SK-N-SH (cell line): ENCODE results near the gene OR10H4. TPM values are rescaled to one million over a fixed set of nuclear protein-coding genes. Genes with fewer than 3 reads are reported as not detected.

Experiments
- CTCF ChIA-PET: fragments of 300-600, 350-600 bp; formaldehyde crosslinking; extraction: SDS; loops from one replicate; lab custom pipeline; 2021; lab: Yijun Ruan, JAX
- POLR2A ChIA-PET: fragments of 350-600 bp; sonication (Branson Sonifier 250); formaldehyde crosslinking; extraction: SDS; loops from one replicate; lab custom pipeline; 2020; ENCODE audit warnings: antibody characterized with exemption, inconsistent platforms; lab: Yijun Ruan, JAX
- DNase-seq: peaks from one replicate; pipeline ENCODE4 v3.0.0; 2012
- H2AFZ ChIP-seq: fragments of 200-600 bp; sonication (generic); 2 replicates; pipeline ENCODE4 v1.8.1; 2016; ENCODE audit warnings: antibody characterized with exemption, mild to moderate bottlenecking, low read depth
- H3F3A ChIP-seq: fragments of 200-600 bp; sonication (generic); replicated peaks from 2 replicates; pipeline ENCODE3; 2016; ENCODE audit warnings: antibody characterized with exemption, mild to moderate bottlenecking; ENCODE audit not compliant: insufficient read depth
- H3K27ac ChIP-seq, 2 experiments: fragments of 200-500 bp in 1 of 2; fragments of 200-600 bp in 1 of 2; sonication (Bioruptor generic) in 1 of 2; sonication (generic), shearing (Covaris generic) in 1 of 2; 2 replicates each; pipeline versions ENCODE4 v1.5.1 to v1.6.1; 2014 to 2016; ENCODE audit warnings: low read depth in 2 of 2, inconsistent platforms in 1 of 2, low read length in 1 of 2, mild to moderate bottlenecking in 1 of 2, mixed read lengths in 1 of 2
- H3K27me3 ChIP-seq: fragments of 200-600 bp; sonication (generic), shearing (Covaris generic); 2 replicates; pipeline ENCODE4 v1.6.1; 2016; ENCODE audit warnings: mixed run types; ENCODE audit not compliant: insufficient read depth
- H3K36me3 ChIP-seq, 2 experiments: fragments of 200-500 bp in 1 of 2; fragments of 200-600 bp in 1 of 2; sonication (Bioruptor generic) in 1 of 2; sonication (generic) in 1 of 2; replicated peaks in 1 of 2; 2 replicates each; pipeline versions ENCODE3 to v1.5.1; 2014 to 2016; ENCODE audit warnings: low read length in 1 of 2, mild to moderate bottlenecking in 1 of 2; ENCODE audit not compliant: insufficient read depth in 2 of 2, control insufficient read depth in 1 of 2
- H3K4me1 ChIP-seq, 2 experiments: fragments of 200-500 bp in 1 of 2; fragments of 200-600 bp in 1 of 2; sonication (Bioruptor generic) in 1 of 2; sonication (generic), shearing (Covaris generic) in 1 of 2; 2 replicates each; pipeline versions ENCODE4 v1.5.1 to v1.6.1; 2014 to 2016; ENCODE audit warnings: low read depth in 1 of 2, low read length in 1 of 2, mixed run types in 1 of 2; ENCODE audit not compliant: insufficient read depth in 2 of 2, control insufficient read depth in 1 of 2
- H3K4me2 ChIP-seq: fragments of 200-600 bp; sonication (generic), shearing (Covaris generic); 2 replicates; pipeline ENCODE4 v1.6.1; 2017; ENCODE audit warnings: mixed run types
- H3K4me3 ChIP-seq, 2 experiments: fragments of 200-500 bp in 1 of 2; fragments of 200-600 bp in 1 of 2; sonication (Bioruptor generic) in 1 of 2; sonication (generic), shearing (Covaris generic) in 1 of 2; 2 replicates each; pipeline versions ENCODE4 v1.5.1 to v1.8.1; 2014 to 2016; ENCODE audit warnings: low read depth in 2 of 2, inconsistent platforms in 1 of 2, low read length in 1 of 2, mild to moderate bottlenecking in 1 of 2, mixed read lengths in 1 of 2, moderate library complexity in 1 of 2
- H3K79me2 ChIP-seq: fragments of 200-600 bp; sonication (generic); 2 replicates; pipeline ENCODE4 v1.8.1; 2017; ENCODE audit warnings: mild to moderate bottlenecking; ENCODE audit not compliant: insufficient read depth
- H3K9ac ChIP-seq: fragments of 200-600 bp; sonication (generic); 2 replicates; pipeline ENCODE4 v1.6.1; 2017; ENCODE audit warnings: mixed run types
- H3K9me2 ChIP-seq: fragments of 200-600 bp; sonication (generic); 2 replicates; pipeline ENCODE4 v1.6.1; 2017; ENCODE audit warnings: mixed run types
- H3K9me3 ChIP-seq: fragments of 200-600 bp; sonication (generic); 2 replicates; pipeline ENCODE4 v1.6.1; 2017; ENCODE audit warnings: mixed run types, mild to moderate bottlenecking, moderate library complexity
- H4K20me1 ChIP-seq: fragments of 200-600 bp; sonication (generic); 2 replicates; pipeline ENCODE4 v1.6.1; 2017; ENCODE audit warnings: mild to moderate bottlenecking, mixed run types; ENCODE audit not compliant: insufficient read depth
- ELF1 ChIP-seq: IDR thresholded peaks from 2 replicates; pipeline ENCODE4 v1.4.0; 2012
- EP300 ChIP-seq, 2 experiments: IDR thresholded peaks; 2 replicates each; pipeline versions ENCODE4 v1.4.0 to v1.6.1; 2012; ENCODE audit warnings: borderline replicate concordance in 1 of 2, low read depth in 1 of 2, low read length in 1 of 2
- EZH2phosphoT487 ChIP-seq: fragments of 200-600 bp; sonication (generic); IDR thresholded peaks from 2 replicates; pipeline ENCODE4 v1.6.1; 2017; ENCODE audit warnings: low read depth, mixed run types, mild to moderate bottlenecking, antibody characterized with exemption, moderate library complexity, borderline replicate concordance
- FOSL2 ChIP-seq: IDR thresholded peaks from 2 replicates; pipeline ENCODE4 v1.4.0; 2012; ENCODE audit warnings: low read depth, mild to moderate bottlenecking, moderate library complexity, borderline replicate concordance
- FOXM1 ChIP-seq: IDR thresholded peaks from 2 replicates; pipeline ENCODE4 v1.4.0; 2012; ENCODE audit warnings: low read depth, mild to moderate bottlenecking
- GABPA ChIP-seq: IDR thresholded peaks from 2 replicates; pipeline ENCODE4 v1.4.0; 2012; ENCODE audit warnings: low read depth, mild to moderate bottlenecking
- GATA2 ChIP-seq: sonication (generic); formaldehyde crosslinking; IDR thresholded peaks from 2 replicates; pipeline ENCODE4 v1.5.0; 2020; ENCODE audit warnings: mild to moderate bottlenecking, missing genetic modification reagents
- IRF3 ChIP-seq: fragments of 150-350 bp; IDR thresholded peaks from 2 replicates; pipeline ENCODE4 v1.6.1; 2016; ENCODE audit warnings: mild to moderate bottlenecking, low read depth, low read length
- JUND ChIP-seq: IDR thresholded peaks from 2 replicates; pipeline ENCODE4 v1.4.0; 2012
- MAX ChIP-seq: IDR thresholded peaks from 2 replicates; pipeline ENCODE4 v1.4.0; 2012; ENCODE audit warnings: low read depth
- NFIC ChIP-seq: IDR thresholded peaks from 2 replicates; pipeline ENCODE4 v1.4.0; 2012; ENCODE audit warnings: borderline replicate concordance
- NRF1 ChIP-seq: IDR thresholded peaks from 2 replicates; pipeline ENCODE4 v1.6.1; 2012; ENCODE audit warnings: low read depth, mild to moderate bottlenecking, low read length
- POLR2AphosphoS5 ChIP-seq: IDR thresholded peaks from 2 replicates; pipeline ENCODE4 v1.6.1; 2012; ENCODE audit warnings: low read depth, low read length
- RCOR1 ChIP-seq: fragments of 150-350 bp; IDR thresholded peaks from 2 replicates; pipeline ENCODE4 v1.6.1; 2017; ENCODE audit warnings: antibody characterized with exemption, low read length
- RFX5 ChIP-seq: IDR thresholded peaks from 2 replicates; pipeline ENCODE4 v1.6.1; 2012; ENCODE audit warnings: mild to moderate bottlenecking, improper control_type of control experiment, low read length
- SMC3 ChIP-seq: IDR thresholded peaks from 2 replicates; pipeline ENCODE4 v1.6.1; 2012; ENCODE audit warnings: low read depth, low read length, improper control_type of control experiment
- TEAD4 ChIP-seq: IDR thresholded peaks from 2 replicates; pipeline ENCODE4 v1.4.0; 2012; ENCODE audit warnings: mild to moderate bottlenecking, borderline replicate concordance; ENCODE audit not compliant: insufficient read depth
- USF1 ChIP-seq: IDR thresholded peaks from 2 replicates; pipeline ENCODE4 v1.4.0; 2012; ENCODE audit warnings: low read depth, borderline replicate concordance
- YY1 ChIP-seq: IDR thresholded peaks from 2 replicates; pipeline ENCODE4 v1.4.0; 2012; ENCODE audit warnings: low read depth, mild to moderate bottlenecking
- WGBS: methylation state at CpG from one replicate; pipeline ENCODE4 v1.1.6; 2017; ENCODE audit warnings: low lambda C conversion rate; 5-methylcytosine and 5-hydroxymethylcytosine counted together
- polyA plus RNA-seq, 3 experiments: library from polyadenylated mRNA; depleted of rRNA; stranded (reverse); fragments of >200 nt; gene quantifications; 2 replicates each; pipeline ENCODE4 v1.2.3, GENCODE V29; 2012
- TF ChIP-seq, protein P1 (sequence below): fragments of 200-600 bp; sonication (generic); IDR thresholded peaks from 2 replicates; pipeline ENCODE4 v1.6.1; 2017; ENCODE audit warnings: antibody characterized with exemption, mild to moderate bottlenecking, moderate library complexity

The OR10H4 gene
- polyA plus RNA-seq, 1 of the 3 experiments (the other 2 are of a cell fraction) = not detected

- Histone ChIP-seq H3K27ac (no peak overlapping the region), H3K79me2 (no peaks in the 10 kb centered on the region), H4K20me1 (no peaks in the 10 kb centered on the region), H3K9ac (no peak overlapping the region), H3K36me3 (no peaks in the 10 kb centered on the region), H3K4me1 (no peaks in the 10 kb centered on the region), H3K4me2 (no peak overlapping the region), H3K4me3 (no peak overlapping the region), H3F3A (no peaks in the 10 kb centered on the region), H3K27me3 (no peaks in the 10 kb centered on the region; the same call in 1 of the 2 replicates), H3K9me2 (no peaks in the 10 kb centered on the region), H3K9me3 (peaks cover 8% of the 10 kb centered on the region; the same call in 1 of the 2 replicates), H2AFZ (no peak overlapping the region)
- POLR2A ChIA-PET = no interaction called here
- 6% methylated on average over 4 of the region's 4 CpGs for WGBS
- DNase-seq = no peak
- CTCF ChIA-PET = no interaction called here
- TF ChIP-seq EP300 (IDR thresholded peaks at IDR 0.05; ENCODE audit: borderline replicate concordance in 1 of 2, low read depth in 1 of 2, low read length in 1 of 2) (no peak), MAX (no peak), YY1 (no peak), IRF3 (no peak), ELF1 (no peak), SMC3 (no peak), RFX5 (no peak), GATA2 (CRISPR knock-in tag) (no peak), POLR2AphosphoS5 (no peak), NRF1 (no peak), TEAD4 (no peak), EZH2phosphoT487 (no peak), RCOR1 (no peak), GABPA (no peak), USF1 (no peak), FOSL2 (no peak), NFIC (no peak), JUND (no peak), FOXM1 (no peak)
- TF ChIP-seq, protein P1, sequence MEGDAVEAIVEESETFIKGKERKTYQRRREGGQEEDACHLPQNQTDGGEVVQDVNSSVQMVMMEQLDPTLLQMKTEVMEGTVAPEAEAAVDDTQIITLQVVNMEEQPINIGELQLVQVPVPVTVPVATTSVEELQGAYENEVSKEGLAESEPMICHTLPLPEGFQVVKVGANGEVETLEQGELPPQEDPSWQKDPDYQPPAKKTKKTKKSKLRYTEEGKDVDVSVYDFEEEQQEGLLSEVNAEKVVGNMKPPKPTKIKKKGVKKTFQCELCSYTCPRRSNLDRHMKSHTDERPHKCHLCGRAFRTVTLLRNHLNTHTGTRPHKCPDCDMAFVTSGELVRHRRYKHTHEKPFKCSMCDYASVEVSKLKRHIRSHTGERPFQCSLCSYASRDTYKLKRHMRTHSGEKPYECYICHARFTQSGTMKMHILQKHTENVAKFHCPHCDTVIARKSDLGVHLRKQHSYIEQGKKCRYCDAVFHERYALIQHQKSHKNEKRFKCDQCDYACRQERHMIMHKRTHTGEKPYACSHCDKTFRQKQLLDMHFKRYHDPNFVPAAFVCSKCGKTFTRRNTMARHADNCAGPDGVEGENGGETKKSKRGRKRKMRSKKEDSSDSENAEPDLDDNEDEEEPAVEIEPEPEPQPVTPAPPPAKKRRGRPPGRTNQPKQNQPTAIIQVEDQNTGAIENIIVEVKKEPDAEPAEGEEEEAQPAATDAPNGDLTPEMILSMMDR = no peak
Measured at GRCh38 chr19:15944401-15944800, 4.4 kb upstream of the OR10H4 start.
